ENCODE measurements around the gene OR5AU1.
"Not testable (repeated sequence)": the region's sequence is repeated elsewhere in the genome, so short reads cannot be mapped to it uniquely, and the experiment has no call there.

The OR5AU1 gene

DNA sequence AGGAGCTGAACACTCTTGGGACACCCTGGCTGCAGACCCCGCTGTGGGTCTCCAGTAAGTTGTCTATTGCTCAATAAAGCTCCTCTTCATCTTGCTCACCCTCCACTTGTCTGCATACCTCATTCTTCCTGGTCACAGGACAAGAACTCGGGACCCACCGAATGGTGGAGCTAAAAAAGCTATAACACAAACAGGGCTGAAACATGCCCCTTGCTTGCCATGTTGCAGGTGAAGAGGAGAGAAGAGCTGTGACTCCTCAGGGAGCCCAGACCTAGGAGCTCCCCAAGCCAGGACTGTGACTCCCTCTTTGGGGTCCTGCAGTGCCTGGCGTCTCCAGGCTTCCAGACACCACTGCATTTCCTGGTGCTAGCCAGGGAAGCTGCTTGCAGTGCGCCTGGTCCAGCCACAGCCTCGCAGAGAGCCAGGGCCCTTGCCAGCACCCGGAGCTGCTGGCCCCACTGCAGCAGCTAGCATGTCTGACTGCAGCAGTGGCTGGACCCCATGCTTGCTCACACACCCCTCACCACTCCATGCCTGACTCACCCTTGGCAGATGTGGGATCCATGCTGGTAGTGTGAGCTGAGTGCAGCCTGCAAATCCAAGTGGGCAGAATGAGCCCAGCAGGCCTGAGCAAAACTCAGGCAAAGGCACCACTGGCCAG is 37.1 kb upstream of the OR5AU1 start:
- no peak overlapping the region for H3K4me3 ChIP-seq (ENCODE audit: low read length)
- H3K27ac ChIP-seq (ENCODE audit: low read depth, low read length), result no peak overlapping the region
- H3K9ac ChIP-seq (ENCODE audit: low read length), result no peak overlapping the region
- no peaks in the 10 kb centered on the region for H3K36me3 ChIP-seq (ENCODE audit: control insufficient read depth, insufficient read depth, low read length)
- H3K4me1 ChIP-seq (ENCODE audit: control insufficient read depth, insufficient read depth, low read length), result no peaks in the 10 kb centered on the region
- H3K27me3 ChIP-seq (ENCODE audit: control insufficient read depth, insufficient read depth, low read length), result no peaks in the 10 kb centered on the region

DNA sequence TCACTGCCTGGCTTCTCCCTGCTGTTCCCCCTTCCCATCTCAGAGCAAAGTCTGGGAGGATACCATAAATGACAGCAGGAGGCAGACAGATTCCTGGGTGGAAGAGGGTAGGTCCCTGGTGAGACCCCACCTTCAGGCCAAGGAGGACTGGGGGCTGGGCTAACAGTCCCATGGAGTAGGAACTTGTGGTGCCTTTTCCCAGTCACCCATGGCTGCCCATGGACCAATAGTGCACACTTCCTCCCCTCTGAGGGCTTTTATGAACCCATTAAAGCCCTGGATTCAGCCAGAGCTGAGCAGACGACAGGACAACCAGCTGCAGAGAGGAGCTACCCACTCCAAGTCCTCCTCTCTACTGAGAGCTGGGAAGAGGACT is 36.6 kb upstream of the OR5AU1 start:
- H3K9ac ChIP-seq (ENCODE audit: low read length), result no peak overlapping the region

DNA sequence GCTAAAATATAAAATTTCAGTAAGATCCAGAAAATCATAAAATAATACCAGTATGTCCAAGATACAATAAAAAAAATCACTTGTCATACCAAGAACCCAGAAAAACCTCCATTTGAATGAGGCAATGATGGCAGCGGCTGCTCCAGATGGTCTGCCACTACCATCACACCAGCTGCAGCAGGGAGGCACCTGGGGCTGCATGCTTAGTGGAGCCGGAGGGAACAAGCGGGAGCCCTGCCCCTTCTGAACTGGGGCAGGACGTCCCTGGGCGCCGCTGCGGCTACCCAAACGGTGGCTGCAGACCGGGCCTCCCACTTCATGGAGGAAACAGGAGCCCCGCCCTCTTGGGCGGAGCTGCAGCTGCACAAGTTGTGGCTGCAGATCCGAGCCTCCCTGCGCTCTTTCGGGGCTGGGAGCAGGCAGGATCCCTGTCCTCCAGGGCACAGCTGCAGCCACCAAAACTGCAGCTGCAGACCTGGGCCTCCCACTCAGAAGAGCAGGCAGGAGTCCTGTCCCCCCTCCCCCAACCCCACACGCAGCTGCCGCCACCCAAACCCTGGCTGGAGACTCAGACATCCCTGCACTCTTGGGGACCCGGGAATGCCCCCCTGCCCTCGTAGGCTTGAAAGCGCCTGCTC is 36.1 kb upstream of the OR5AU1 start:
- Histone ChIP-seq H3K27me3 (ENCODE audit: control insufficient read depth, insufficient read depth, low read length) (no peaks in the 10 kb centered on the region), H3K27ac (ENCODE audit: low read depth, low read length) (no peak overlapping the region)

More for the DNA sequence above, 36.6 kb upstream of the OR5AU1 start:
- H3K4me3 ChIP-seq (ENCODE audit: low read length), result peak overlapping the region; percentile 65
- H3K27me3 ChIP-seq (ENCODE audit: control insufficient read depth, insufficient read depth, low read length), result no peaks in the 10 kb centered on the region
- no peak overlapping the region for H3K27ac ChIP-seq (ENCODE audit: low read depth, low read length)
- no peaks in the 10 kb centered on the region for H3K36me3 ChIP-seq (ENCODE audit: control insufficient read depth, insufficient read depth, low read length)
- no peaks in the 10 kb centered on the region for H3K4me1 ChIP-seq (ENCODE audit: control insufficient read depth, insufficient read depth, low read length)

DNA sequence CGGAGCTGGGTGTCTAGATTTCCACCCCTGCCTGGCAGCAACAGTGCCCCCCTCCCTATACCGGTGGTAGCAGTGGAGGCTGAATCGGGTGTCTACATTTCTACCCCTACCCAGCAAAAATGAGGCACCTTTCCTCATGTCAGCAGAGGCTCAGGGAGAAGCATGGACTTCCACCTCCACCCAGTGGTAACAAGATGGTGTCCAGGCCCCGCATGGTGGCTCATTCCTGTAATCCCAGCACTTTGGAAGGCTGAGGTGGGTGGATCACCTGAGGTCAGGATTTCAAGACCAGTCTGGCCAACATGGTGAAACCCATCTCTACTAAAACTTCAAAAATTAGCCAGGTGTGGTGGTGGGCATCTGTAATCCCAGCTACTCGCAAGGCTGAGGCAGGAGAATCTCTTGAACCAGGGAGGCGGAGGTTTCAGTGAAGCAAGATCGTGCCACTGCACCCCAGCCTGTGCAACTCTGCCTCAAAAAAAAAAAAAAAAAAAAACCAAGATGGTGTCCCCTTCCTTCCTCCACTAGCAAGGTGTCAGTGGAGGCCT is 35.5 kb upstream of the OR5AU1 start:
- Histone ChIP-seq H3K36me3 (ENCODE audit: control insufficient read depth, insufficient read depth, low read length) (no peaks in the 10 kb centered on the region), H3K9ac (ENCODE audit: low read length) (peak overlapping the region; percentile 56), H3K27me3 (ENCODE audit: control insufficient read depth, insufficient read depth, low read length) (no peaks in the 10 kb centered on the region), H3K4me3 (ENCODE audit: low read length) (peak overlapping the region; percentile 65), H3K4me1 (ENCODE audit: control insufficient read depth, insufficient read depth, low read length) (no peaks in the 10 kb centered on the region), H3K27ac (ENCODE audit: low read depth, low read length) (no peak overlapping the region)

More for the DNA sequence above, 36.1 kb upstream of the OR5AU1 start:
- H3K9ac ChIP-seq (ENCODE audit: low read length), result peak overlapping the region; percentile 56
- no peaks in the 10 kb centered on the region for H3K36me3 ChIP-seq (ENCODE audit: control insufficient read depth, insufficient read depth, low read length)
- H3K4me3 ChIP-seq (ENCODE audit: low read length), result peak overlapping the region; percentile 65
- no peaks in the 10 kb centered on the region for H3K4me1 ChIP-seq (ENCODE audit: control insufficient read depth, insufficient read depth, low read length)

DNA sequence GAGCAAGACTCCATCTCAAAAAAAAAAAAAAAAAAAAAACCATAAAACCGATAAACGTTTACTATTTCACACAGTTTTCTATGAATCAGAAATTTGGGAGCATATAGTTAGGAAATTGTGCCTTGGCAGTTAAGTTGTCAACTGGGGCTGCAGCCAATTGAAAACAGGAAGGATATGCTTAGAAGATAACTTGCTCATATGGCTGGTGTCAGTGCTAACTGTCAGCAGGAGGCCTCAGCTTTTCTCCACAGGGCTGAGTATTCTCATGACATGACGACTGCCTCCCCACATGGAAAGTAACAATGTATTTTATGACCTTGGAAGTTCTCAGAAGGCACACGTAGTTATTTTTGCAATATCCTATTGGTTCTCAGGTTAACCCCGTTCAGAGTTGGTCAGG is 29.6 kb upstream of the OR5AU1 start:
- Histone ChIP-seq H3K36me3 (ENCODE audit: control insufficient read depth, insufficient read depth, low read length) (no peaks in the 10 kb centered on the region), H3K27me3 (ENCODE audit: control insufficient read depth, insufficient read depth, low read length) (no peaks in the 10 kb centered on the region), H3K4me1 (ENCODE audit: control insufficient read depth, insufficient read depth, low read length) (no peaks in the 10 kb centered on the region), H3K9ac (ENCODE audit: low read length) (no peak overlapping the region), H3K4me3 (ENCODE audit: low read length) (no peak overlapping the region), H3K27ac (ENCODE audit: low read depth, low read length) (no peak overlapping the region)

DNA sequence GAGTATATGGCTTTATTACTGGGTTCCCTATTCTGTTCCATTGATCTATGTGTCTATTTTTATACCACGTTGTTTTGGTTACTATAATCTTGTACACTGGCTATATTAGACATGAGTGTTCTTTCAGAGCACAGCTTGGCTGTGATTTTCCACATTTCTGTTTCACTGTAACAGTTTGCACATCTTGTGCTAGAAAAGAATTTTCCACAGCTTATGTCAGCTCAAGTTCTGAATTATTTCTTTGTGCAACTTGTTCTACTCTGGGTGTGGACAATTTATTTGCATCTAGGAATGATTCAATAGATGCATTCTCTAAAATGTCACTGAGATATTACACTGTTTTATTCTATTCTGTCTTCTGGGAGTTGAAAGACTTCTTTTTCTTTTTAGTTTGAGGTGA is 28.4 kb upstream of the OR5AU1 start:
- H3K27me3 ChIP-seq (ENCODE audit: control insufficient read depth, insufficient read depth, low read length), result no peaks in the 10 kb centered on the region
- H3K36me3 ChIP-seq (ENCODE audit: control insufficient read depth, insufficient read depth, low read length), result no peaks in the 10 kb centered on the region
- no peak overlapping the region for H3K4me3 ChIP-seq (ENCODE audit: low read length)
- H3K4me1 ChIP-seq (ENCODE audit: control insufficient read depth, insufficient read depth, low read length), result no peaks in the 10 kb centered on the region
- H3K9ac ChIP-seq (ENCODE audit: low read length), result no peak overlapping the region
- no peak overlapping the region for H3K27ac ChIP-seq (ENCODE audit: low read depth, low read length)

DNA sequence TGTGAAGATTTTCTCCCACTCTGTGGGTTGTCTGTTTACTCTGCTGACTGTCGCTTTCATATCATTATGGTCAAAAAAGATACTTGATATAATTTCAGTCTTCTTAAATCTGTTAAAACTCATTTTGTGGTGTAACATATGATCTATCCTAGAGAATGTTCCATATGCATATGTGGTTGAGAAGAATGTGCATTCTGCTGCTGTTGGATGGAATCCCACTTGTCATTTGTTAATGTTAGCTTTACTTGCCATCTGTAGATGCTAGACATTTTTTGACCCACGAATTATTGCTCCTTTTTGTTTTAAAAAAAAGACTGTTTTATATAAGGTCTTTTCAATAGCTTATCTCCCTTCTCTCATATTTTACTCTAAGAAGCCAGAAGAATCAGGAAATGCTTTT is 26.3 kb upstream of the OR5AU1 start:
- Histone ChIP-seq H3K9ac (ENCODE audit: low read length) (no peak overlapping the region), H3K4me3 (ENCODE audit: low read length) (no peak overlapping the region), H3K27ac (ENCODE audit: low read depth, low read length) (no peak overlapping the region), H3K36me3 (ENCODE audit: control insufficient read depth, insufficient read depth, low read length) (no peaks in the 10 kb centered on the region), H3K4me1 (ENCODE audit: control insufficient read depth, insufficient read depth, low read length) (no peaks in the 10 kb centered on the region), H3K27me3 (ENCODE audit: control insufficient read depth, insufficient read depth, low read length) (no peaks in the 10 kb centered on the region)

DNA sequence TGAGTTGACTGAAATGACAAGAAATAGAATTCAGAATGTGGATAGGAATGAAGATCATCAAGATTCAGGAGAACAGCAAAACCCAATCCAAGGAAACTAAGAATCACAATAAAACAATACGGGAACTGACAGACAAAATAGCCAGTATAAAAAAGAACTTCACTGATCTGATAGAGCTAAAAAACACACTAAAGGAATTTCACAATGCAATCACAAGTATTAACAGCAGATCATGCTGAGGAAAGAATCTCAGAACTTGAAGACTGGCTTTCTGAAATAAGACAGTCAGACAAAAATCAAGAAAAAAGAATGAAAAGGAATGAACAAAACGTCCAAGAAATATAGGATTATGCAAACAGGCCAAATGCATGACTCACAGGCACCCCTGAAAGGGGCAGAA is 15.3 kb upstream of the OR5AU1 start:
- H3K9ac ChIP-seq (ENCODE audit: low read length), result no peak overlapping the region
- H3K4me1 ChIP-seq (ENCODE audit: control insufficient read depth, insufficient read depth, low read length), result no peaks in the 10 kb centered on the region
- H3K27me3 ChIP-seq (ENCODE audit: control insufficient read depth, insufficient read depth, low read length), result no peaks in the 10 kb centered on the region
- H3K4me3 ChIP-seq (ENCODE audit: low read length), result no peak overlapping the region
- H3K27ac ChIP-seq (ENCODE audit: low read depth, low read length), result no peak overlapping the region
- H3K36me3 ChIP-seq (ENCODE audit: control insufficient read depth, insufficient read depth, low read length), result no peaks in the 10 kb centered on the region

DNA sequence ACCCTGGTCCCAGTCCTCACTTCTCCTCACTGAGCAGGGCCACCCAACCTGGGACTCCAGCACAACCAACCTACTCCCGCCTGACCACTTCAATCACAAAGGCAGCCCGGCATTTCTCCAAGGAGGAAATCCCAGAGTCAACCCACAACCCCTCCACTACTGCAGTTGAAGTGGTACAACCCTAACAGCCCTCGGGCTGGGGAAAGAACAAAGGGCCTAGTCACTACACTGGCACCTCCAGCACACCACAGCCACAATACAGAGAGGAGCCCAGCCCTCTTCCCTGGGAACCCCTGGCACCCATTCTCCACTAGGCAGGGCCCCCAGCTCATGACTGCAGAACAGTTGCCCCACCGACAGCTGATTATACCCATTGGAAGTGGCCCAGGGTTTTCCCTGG is 13.7 kb upstream of the OR5AU1 start:
- no peak overlapping the region for H3K27ac ChIP-seq (ENCODE audit: low read depth, low read length)
- no peak overlapping the region for H3K9ac ChIP-seq (ENCODE audit: low read length)
- no peaks in the 10 kb centered on the region for H3K4me1 ChIP-seq (ENCODE audit: control insufficient read depth, insufficient read depth, low read length)
- no peak overlapping the region for H3K4me3 ChIP-seq (ENCODE audit: low read length)
- H3K36me3 ChIP-seq (ENCODE audit: control insufficient read depth, insufficient read depth, low read length), result no peaks in the 10 kb centered on the region
- no peaks in the 10 kb centered on the region for H3K27me3 ChIP-seq (ENCODE audit: control insufficient read depth, insufficient read depth, low read length)

DNA sequence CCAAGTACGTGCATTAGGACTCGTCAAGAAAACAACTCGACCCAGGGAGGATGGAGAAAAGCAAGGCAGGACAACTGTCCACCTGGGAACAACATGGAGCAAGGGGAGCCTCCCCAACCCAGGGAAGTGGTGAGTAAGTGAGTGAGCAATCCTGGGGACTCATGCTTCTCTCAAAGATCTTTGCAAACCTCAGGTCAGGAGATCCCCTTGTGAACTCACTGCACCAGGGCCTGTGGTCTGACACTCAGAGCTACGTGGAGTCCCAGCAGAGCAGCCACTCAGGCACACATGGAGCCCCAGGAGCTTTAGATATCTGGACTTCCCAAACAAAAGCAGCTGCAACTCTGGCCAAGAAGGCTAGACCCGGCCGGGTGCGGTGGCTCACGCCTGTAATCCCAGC is 12.2 kb upstream of the OR5AU1 start:
- no peak overlapping the region for H3K9ac ChIP-seq (ENCODE audit: low read length)
- no peak overlapping the region for H3K4me3 ChIP-seq (ENCODE audit: low read length)
- H3K4me1 ChIP-seq (ENCODE audit: control insufficient read depth, insufficient read depth, low read length), result no peaks in the 10 kb centered on the region
- H3K27me3 ChIP-seq (ENCODE audit: control insufficient read depth, insufficient read depth, low read length), result no peaks in the 10 kb centered on the region
- H3K27ac ChIP-seq (ENCODE audit: low read depth, low read length), result no peak overlapping the region
- no peaks in the 10 kb centered on the region for H3K36me3 ChIP-seq (ENCODE audit: control insufficient read depth, insufficient read depth, low read length)

DNA sequence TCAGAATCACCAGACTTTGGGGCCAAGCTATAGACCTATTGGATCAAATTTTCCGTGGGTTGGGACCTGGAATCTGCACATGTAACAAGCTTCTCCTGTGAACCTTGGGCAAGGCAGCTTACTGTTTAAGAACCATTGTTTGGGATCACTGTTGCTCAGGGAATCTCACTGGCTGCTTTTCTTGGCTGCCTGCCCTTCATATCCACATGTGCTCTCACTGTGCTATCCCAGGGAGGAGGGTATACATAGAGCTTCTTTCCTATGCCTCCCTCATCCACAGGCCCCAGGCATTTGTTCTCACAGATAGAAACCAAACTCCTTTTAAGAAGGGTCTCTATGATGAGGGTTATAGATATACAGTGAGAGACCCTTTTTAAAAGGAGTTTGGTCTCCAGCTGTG is 9.8 kb upstream of the OR5AU1 start:
- H3K9ac ChIP-seq (ENCODE audit: low read length); H3K27me3 ChIP-seq (ENCODE audit: control insufficient read depth, insufficient read depth, low read length); H3K27ac ChIP-seq (ENCODE audit: low read depth, low read length); H3K4me1 ChIP-seq (ENCODE audit: control insufficient read depth, insufficient read depth, low read length); H3K36me3 ChIP-seq (ENCODE audit: control insufficient read depth, insufficient read depth, low read length); H3K4me3 ChIP-seq (ENCODE audit: low read length): not testable (repeated sequence)

DNA sequence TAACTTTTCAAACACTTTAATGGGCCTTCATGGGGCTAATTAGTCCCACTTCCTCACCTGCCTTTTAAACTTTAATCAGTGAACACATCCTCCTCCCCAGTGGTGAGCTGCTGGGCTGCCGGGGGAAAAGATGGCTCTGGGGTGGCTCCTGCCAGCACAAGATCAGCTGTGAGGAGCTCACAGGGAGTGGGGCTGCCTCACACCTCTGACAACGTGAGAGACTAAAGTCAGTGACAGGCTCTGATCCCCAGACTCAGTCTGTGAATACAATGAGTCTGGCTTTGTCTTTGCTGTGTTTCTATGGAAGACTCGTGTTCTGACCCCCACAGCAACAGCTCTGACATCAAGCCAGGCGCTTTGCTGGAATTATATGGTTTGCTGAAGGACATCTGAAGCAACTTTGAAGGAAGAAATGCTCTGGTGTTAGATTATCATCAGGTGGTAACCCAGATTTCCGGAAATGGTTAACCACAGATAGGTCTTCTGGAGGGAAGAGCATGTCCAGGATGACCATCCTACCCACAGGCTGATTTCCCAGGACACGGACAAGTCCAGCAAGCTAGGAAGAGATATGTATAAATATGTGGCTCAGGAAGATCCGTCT is 9.2 kb upstream of the OR5AU1 start:
- not testable (repeated sequence) for H3K4me3 ChIP-seq (ENCODE audit: low read length); H3K27me3 ChIP-seq (ENCODE audit: control insufficient read depth, insufficient read depth, low read length)

DNA sequence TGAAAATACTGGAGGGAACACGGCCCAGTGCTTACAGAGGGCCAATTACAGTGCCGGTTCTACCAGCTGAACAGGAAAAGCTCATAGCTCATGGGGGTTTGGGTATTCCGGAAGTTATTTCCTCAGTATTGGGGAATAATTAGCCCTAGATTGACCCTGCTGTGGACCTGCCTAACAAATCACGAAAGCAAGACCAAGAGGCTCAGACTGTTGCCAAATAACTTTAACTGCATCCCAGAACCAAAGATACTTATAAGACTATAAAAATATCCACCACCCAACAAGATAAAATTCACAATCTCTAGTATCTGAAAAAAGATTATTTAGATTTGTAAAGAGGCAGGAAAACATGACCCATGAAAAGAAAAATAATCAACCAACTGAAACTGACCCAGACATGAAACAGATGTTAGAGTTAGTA is 8.0 kb upstream of the OR5AU1 start:
- Histone ChIP-seq H3K36me3 (ENCODE audit: control insufficient read depth, insufficient read depth, low read length) (no peaks in the 10 kb centered on the region), H3K4me3 (ENCODE audit: low read length) (no peak overlapping the region), H3K27me3 (ENCODE audit: control insufficient read depth, insufficient read depth, low read length) (no peaks in the 10 kb centered on the region), H3K27ac (ENCODE audit: low read depth, low read length) (no peak overlapping the region), H3K4me1 (ENCODE audit: control insufficient read depth, insufficient read depth, low read length) (no peaks in the 10 kb centered on the region), H3K9ac (ENCODE audit: low read length) (no peak overlapping the region)

More for the DNA sequence above, 9.2 kb upstream of the OR5AU1 start:
- H3K9ac ChIP-seq (ENCODE audit: low read length); H3K4me1 ChIP-seq (ENCODE audit: control insufficient read depth, insufficient read depth, low read length); H3K36me3 ChIP-seq (ENCODE audit: control insufficient read depth, insufficient read depth, low read length); H3K27ac ChIP-seq (ENCODE audit: low read depth, low read length): not testable (repeated sequence)
